Motor neuron (in vitro differentiated cells): Measurements from ENCODE around the gene C10orf67. TPM values are rescaled to one million over a fixed set of nuclear protein-coding genes. Genes with fewer than 3 reads are reported as not detected.

Source experiments
- ATAC-seq, 8 experiments: fragments of 200-7000 bp; cut with Tn5 transposase; replicated peaks in 6 of 8; 2 replicates each; pipeline ENCODE4 v1.8.0; 2021; ENCODE audit warnings: mild to moderate bottlenecking in 8 of 8, moderate library complexity in 8 of 8
- H3K27ac ChIP-seq, 2 donors: fragments of 250-450 bp; sonication (Bioruptor Pico); 2 replicates each; pipeline ENCODE4 v1.9.0; 2021; ENCODE audit warnings: antibody characterized with exemption in 2 of 2, mild to moderate bottlenecking in 2 of 2, moderate library complexity in 1 of 2
- H3K4me1 ChIP-seq, 2 donors: fragments of 250-450 bp; sonication (Bioruptor Pico); replicated peaks in 1 of 2; 2 replicates each; pipeline ENCODE4 v1.6.1; 2021; ENCODE audit warnings: antibody characterized with exemption in 2 of 2, mild to moderate bottlenecking in 2 of 2, moderate library complexity in 1 of 2
- H3K4me3 ChIP-seq, 5 donors: fragments of 250-450 bp; sonication (Bioruptor Pico); 2 replicates each; pipeline ENCODE4 v1.9.0; 2021; ENCODE audit warnings: antibody characterized with exemption in 5 of 5, mild to moderate bottlenecking in 5 of 5, moderate library complexity in 4 of 5
- WGBS, 10 experiments: fragments of 450-650 bp; shearing (Covaris generic); methylation state at CpG; one replicate each; pipeline ENCODE4 v1.0.0; 2022; 5-methylcytosine and 5-hydroxymethylcytosine counted together
- in situ Hi-C, 9 experiments: fragments of 400-800 bp; cut with MboI; loops; one replicate each; pipeline ENCODE4 v1.15.0; 2021; ENCODE audit warnings: low sequenced_read_pairs in 9 of 9, low pct_unique_long_range_greater_than_20kb in 2 of 9; ENCODE audit not compliant: unreplicated experiment in 9 of 9
- total RNA-seq, 8 experiments: library from RNA; unstranded; fragments of 300-600 nt; gene quantifications; 2 replicates each; pipeline versions ENCODE4 v1.2.3 to v1.2.4, GENCODE V29; 2022

C10orf67 gene
- total RNA-seq, 8 experiments from 2014 or later = 0.11 to 0.63 (median 0.45) TPM; not detected in 2

DNA sequence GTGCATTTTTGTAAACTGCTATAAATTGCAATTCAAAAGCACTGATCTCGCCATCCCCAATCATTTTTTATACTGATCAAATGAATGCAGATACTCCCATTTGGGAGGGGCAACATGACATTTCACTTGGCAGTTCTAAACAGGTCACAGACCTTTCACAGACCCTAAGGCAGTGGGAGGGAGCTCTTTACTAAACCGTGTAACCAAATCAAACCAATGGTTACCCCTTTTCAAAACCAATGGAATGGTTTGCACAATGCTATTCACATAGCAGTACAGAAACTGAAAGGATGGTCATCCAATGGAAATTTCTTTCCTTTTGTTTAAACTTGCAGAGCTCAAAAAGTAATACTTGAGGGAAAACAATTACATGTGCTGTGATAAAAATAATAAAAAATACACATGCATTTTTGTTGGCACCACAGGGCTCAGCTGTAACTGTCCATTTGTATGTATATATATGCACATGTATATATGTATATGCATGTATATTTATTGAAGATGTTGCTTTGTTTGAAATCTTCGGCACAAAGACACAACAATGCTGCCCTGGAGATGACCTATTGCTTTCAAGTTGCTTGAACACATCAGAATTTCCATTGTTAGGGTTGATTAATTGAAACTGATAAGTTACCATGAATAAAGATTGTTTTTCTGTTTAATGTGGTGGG lies 138.5 kb downstream of the C10orf67 start:
- Histone ChIP-seq H3K4me1 (peaks cover 3 to 5% of the 10 kb centered on the region in 2 donors), H3K27ac (no peak overlapping the region), H3K4me3 (no peak overlapping the region)
- in situ Hi-C loops = no loop called here
- peak in 4 of 8 experiments; percentile 42 to 91 (median 86) for ATAC-seq
- 0 to 4% (median 0%) methylated on average over 1 to 3 of the region's 3 CpGs for WGBS, 10 experiments

DNA sequence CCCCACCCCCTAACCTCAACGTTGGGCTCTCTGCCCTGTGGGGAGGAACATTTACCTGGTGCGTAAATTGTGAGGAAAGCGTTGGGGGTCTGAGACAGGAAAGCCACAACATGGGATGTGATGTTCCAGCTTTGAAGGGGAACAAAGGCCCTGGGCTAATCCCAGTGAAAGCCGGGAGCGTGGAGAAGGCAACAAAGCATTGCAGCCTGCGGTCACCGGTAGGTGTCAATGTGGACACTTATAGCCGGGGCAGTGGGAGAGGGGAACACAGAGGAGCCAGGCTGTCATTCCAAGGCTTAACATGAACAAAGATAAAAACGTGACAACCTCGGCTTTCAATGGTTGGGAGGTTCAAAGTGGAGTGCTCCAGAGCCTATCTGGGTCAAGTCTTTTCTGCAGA lies 139.8 kb downstream of the C10orf67 start:
- 0 to 56% (median 16%) methylated on average over 2 to 10 of the region's 10 CpGs for WGBS, 10 experiments
- in situ Hi-C loops = no loop called here
- no peak for ATAC-seq
- Histone ChIP-seq H3K4me1 (peaks cover 3 to 5% of the 10 kb centered on the region in 2 donors), H3K4me3 (no peak overlapping the region), H3K27ac (no peak overlapping the region)

DNA sequence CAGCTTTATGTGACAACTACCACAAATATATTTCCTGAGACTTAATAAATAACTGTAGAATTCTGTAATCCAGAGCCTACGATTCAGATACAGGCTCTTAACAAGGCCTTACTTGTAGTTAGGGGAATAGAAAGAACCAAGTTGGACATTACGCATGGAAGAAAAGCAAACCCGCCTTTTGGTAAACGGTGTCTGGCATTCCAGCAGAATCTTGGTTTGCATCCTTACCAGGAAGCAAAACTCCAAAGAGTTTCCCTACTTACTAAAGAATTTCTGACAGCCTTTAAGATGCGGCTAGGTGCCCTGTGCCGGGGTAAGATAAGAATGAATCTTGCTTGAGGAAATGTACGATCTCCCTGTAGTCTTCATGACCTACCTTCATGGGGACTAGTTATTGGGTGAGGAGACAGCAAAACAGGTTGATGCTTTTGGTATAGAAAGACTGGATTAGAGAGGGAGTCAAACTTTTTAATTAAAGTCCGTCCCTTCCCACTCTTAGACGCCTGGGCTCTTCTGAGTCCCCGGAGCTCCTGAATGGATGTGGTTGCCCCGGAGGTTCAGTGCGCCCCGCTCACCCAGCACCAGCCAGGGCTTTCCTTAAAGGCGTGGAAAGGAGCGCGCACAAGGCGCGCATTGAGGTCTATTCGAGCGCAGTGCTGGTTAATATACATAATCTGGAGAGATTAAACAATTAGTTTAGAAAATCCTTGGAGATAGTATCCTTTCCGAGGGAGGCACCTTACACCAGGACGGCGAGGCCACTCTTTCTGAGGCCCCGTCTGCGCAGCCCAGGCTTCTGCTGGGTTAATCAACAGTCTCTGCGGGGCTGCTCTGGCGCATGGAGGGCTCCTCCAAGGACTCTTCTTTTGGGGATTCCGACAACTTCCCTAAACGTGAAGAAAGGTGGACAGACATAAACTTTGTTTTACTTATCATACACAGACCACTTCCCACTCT lies 140.9 kb downstream of the C10orf67 start:
- 5 to 42% (median 24%) methylated on average over 2 to 18 of the region's 29 CpGs for WGBS, 10 experiments
- no peak overlapping the region for H3K27ac ChIP-seq
- in situ Hi-C loops = no loop called here
- H3K4me3 ChIP-seq = no peak overlapping the region
- H3K4me1 ChIP-seq = peaks cover 3 to 5% of the 10 kb centered on the region in 2 donors
- ATAC-seq = no peak

DNA sequence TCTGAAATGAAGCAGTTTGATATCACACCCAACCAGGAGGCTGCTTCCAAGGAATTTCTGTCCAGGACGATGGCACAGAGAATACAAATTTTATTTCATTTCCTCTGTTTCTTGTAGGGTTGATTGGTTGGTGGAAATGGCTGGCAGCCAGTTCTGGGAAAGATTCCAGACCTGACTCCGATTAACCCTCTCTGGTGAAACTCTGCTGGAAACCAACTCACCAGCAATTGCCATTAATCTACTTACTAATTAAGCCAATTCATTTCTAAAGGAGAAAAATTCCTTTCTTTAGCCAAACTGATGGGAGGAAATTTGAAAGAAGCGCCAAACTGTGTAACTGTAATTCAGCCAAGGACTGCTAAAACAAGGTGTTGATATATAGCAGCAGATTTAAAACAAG lies 141.8 kb downstream of the C10orf67 start:
- in situ Hi-C loops = no loop called here
- no peak for ATAC-seq
- H3K4me3 ChIP-seq = no peak overlapping the region
- 0 to 60% (median 19%) methylated on average over 1 to 3 of the region's 3 CpGs for WGBS, 10 experiments
- peaks cover 3 to 5% of the 10 kb centered on the region in 2 donors for H3K4me1 ChIP-seq
- H3K27ac ChIP-seq = no peak overlapping the region

DNA sequence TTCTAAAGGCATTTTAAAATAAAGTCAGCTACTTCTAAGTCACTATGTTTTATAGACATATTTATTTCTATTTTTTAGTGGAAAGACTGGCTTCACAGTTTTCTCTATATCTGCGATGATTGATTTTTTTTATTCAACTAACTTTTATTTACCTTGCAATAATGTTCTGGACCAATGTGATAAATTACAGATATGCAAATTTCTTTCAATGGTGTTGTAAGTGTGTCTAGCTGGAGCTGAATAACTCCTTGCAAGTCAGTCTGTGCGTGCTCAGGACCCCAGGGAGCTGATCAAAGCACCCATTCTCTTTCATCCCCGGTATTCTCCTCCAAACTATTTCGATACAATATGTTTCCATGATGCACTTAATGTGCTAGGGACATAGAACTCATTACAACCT lies 142.8 kb downstream of the C10orf67 start:
- no peak for ATAC-seq
- Histone ChIP-seq H3K4me1 (peaks cover 3 to 5% of the 10 kb centered on the region in 2 donors), H3K27ac (no peak overlapping the region), H3K4me3 (no peak overlapping the region)
- in situ Hi-C loops = no loop called here
- WGBS, 10 experiments = 0 to 60% (median 18%) methylated on average over 1 to 4 of the region's 4 CpGs

DNA sequence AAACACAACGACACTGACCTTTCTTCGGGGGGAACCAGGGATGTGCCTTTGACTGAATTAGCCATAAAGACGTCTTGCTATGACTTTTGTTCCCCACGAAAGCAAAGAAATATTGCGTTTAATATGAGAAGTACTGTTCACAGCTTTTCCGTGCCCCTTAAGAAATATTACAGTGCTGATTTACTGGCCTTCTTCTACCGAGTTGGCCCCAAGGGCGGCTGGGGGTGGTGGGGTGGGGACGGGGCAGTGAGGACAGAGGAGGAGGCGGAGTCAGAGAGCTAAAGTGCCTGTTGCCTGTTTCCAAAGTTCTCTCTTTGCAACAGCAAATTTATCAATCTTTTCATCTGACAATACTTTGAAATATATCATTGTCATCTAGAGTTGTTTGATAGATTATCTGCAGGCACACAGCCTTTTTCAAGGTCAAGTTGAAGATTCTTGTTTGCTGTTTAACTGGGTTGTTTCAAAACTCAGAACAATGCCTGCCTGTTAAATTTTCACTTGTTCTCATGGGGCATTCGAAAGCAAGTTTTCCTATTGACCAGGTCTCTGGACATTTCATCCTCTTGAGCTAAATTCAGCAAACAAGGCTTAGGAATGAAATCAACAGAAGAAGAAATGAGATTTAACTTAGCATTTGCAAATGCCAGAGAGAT lies 143.5 kb downstream of the C10orf67 start:
- 0 to 14% (median 0%) methylated on average over 1 to 6 of the region's 11 CpGs; no CpG with 5 or more reads in 1 of the 10 experiments for WGBS, 10 experiments
- ATAC-seq = no peak
- in situ Hi-C loops = no loop called here
- Histone ChIP-seq H3K4me1 (peaks cover 0 to 5% of the 10 kb centered on the region in 2 donors), H3K4me3 (no peak overlapping the region), H3K27ac (no peak overlapping the region)

DNA sequence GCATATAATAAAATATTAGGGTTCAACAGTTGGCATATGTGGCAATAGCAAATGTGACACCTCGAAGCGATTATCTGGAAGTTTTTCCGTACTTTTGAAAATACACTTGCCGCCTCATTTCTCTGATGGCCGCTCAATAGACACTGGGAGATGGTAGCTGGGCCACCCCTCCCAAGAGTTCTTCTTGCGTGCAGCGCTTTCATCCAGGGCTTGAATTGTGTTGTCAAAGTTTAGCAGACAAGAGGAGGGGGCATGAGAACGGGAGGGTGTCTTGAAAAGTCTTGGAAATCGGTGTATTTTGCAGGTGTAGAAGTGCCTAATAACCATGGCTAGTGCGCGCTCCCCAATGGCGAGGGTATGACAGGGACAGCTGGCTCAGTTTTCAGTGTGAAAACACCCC lies 144.0 kb downstream of the C10orf67 start:
- 2 to 24% (median 15%) methylated on average over 6 to 11 of the region's 12 CpGs; no CpG with 5 or more reads in 4 of the 10 experiments for WGBS, 10 experiments
- peaks cover 0 to 5% of the 10 kb centered on the region in 2 donors for H3K4me1 ChIP-seq
- ATAC-seq = no peak
- H3K4me3 ChIP-seq = no peak overlapping the region
- in situ Hi-C loops = no loop called here
- no peak overlapping the region for H3K27ac ChIP-seq

DNA sequence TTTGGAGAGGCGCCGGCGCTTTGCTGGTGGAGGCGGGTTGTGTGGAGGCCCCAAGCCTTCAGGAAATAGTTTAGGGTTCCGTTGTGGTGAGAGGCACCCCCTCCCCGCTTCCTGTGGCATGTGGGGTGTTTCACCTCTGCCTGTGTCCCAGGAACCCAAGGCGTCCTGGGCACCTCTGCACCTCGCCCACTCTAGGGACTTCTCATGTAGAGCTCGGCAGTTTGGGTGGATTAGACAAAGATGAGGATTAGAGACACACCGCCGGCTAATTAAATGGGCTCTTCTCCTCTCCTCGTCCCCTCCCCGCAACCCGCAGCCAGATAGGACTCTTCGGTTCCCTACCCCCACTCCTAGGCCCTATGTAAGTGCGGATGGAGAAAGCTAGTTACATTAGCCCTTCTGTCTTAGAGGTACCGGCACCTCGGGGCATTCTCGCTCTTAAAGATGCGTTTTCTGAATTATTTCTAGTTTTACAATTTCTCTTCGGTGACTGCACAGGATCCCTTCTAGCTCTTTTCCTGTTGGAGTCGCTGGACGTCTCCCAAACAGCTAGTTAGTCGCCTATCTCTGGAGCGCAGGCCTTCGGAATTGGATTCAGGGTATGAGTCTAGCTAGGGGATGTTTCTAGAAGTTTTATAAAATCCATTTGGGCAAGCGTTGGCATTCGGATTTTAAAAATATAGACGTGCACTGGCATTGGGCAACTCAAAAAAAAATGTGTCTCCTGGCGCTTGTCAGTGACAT lies 144.7 kb downstream of the C10orf67 start:
- peaks cover 2 to 9% of the 10 kb centered on the region in 2 donors for H3K4me1 ChIP-seq

DNA sequence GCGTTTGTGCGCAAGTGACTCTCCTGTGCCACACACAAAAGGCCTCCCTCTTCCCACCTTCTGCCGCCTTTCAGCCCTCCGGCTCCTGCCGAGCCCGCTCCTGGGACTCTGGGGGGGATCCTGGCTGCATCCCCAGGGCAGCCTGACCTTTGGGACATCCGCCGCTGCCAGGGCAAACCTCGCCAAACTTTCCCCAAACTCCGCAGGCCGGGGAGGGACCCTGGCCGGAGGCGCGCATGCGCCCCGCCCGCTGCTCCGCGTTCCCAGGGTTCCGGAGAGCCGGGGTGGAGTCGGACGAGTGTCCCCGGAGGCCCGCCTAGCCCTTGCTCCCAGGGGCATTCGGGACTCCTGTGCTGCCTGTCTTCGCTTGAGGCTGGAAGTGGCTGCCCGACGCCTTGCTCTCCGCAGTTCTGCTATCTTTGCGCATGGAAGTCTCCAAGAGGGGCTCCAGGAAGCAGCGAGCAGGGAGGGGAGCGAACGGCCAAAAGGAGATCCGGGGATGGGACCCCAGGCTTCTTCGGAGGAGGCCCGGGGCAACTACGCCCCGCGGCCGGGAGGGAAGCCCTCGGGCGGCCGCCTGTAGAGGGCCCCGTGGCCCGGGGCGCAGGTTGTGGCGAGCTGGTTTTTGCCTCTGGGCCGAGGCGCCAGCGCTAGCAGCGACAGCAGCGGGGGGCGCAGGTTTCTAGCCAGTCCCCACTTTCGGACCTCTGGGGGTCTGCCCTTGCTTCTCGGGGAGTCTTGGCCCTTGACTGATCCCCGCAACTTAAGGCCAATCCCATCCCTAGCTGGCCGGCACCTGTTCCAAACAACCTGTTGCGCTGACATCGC lies 145.4 kb downstream of the C10orf67 start:
- peak in 3 of 8 experiments; percentile 34 to 71 (median 47) for ATAC-seq
- H3K4me3 ChIP-seq = peak overlapping the region in 2 of 5 donors; percentile 10
- 0 to 2% (median 0%) methylated on average over 2 to 41 of the region's 60 CpGs; no CpG with 5 or more reads in 5 of the 10 experiments for WGBS, 10 experiments
- H3K4me1 ChIP-seq = peaks cover 2 to 9% of the 10 kb centered on the region in 2 donors
- in situ Hi-C loops = no loop called here
- no peak overlapping the region for H3K27ac ChIP-seq

More for the DNA sequence above, 144.7 kb downstream of the C10orf67 start:
- ATAC-seq = no peak
- Histone ChIP-seq H3K4me3 (no peak overlapping the region), H3K27ac (no peak overlapping the region)
- 0 to 16% (median 4%) methylated on average over 6 to 19 of the region's 30 CpGs; no CpG with 5 or more reads in 2 of the 10 experiments for WGBS, 10 experiments
- in situ Hi-C loops = no loop called here

DNA sequence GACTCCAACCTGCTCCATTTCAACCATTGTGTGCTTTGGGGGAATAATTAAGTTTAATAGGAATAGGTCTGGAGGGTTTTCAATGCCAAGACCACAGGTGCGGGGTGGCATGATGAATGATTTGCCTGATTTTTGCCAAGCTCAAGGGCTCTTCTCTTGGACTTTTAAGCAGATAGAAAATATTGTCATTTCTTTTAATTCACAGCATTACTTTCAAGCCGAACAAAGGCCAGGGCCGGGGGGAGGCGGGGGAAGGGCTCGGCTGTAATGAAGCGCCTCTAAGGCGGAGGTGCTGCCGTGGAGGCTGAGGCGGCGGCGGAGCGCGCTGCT lies 146.0 kb downstream of the C10orf67 start:
- no peak for ATAC-seq
- H3K4me1 ChIP-seq = peaks cover 2 to 9% of the 10 kb centered on the region in 2 donors
- in situ Hi-C loops = no loop called here
- 0 to 7% (median 5%) methylated on average over 1 to 4 of the region's 13 CpGs; no CpG with 5 or more reads in 5 of the 10 experiments for WGBS, 10 experiments
- H3K4me3 ChIP-seq = no peak overlapping the region
- no peak overlapping the region for H3K27ac ChIP-seq

DNA sequence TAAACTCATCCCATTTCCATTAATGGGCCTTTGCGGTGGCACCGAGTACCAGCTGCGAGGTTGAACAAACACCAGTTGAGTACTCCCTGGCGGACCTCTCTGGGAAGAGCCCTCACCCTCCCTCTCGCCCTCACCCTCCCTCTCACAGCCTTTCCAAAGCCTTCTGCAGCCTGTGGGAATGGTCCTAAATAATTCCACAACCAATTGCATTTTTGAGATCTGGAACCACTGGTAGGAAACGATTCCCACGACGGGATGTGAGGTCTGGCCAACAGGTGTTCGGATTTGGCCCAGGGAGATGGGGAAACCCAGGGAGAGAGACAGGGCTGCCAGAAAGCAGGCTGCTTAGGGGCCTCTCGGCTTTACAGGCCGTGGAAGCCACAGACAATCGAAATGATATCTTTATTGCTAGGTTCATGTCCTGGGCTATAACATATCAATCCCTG lies 147.2 kb downstream of the C10orf67 start:
- Histone ChIP-seq H3K27ac (no peak overlapping the region), H3K4me3 (no peak overlapping the region), H3K4me1 (peaks cover 2 to 12% of the 10 kb centered on the region in 2 donors)
- ATAC-seq = no peak
- in situ Hi-C loops = no loop called here
- 0 to 29% (median 13%) methylated on average over 1 to 8 of the region's 12 CpGs; no CpG with 5 or more reads in 3 of the 10 experiments for WGBS, 10 experiments

DNA sequence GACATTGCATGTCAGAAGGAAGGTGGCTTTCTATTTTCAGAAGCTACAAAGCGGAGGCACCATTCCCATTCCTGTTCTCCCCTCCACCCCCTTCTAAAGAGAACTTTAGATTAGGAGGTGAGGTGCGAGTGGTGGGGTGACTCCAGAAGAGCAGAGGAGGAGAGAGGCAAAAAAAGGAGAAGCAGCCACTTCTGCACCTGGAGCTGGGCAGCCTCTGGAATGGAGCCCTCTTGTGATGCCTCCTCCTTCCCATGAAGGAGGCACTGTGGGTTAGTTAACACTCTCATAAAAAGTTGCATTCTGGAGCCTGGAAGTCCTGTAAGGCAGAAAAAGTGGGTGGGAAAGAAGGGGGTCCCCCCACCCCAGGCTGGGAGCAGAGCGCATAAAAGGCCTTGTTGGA lies 147.7 kb downstream of the C10orf67 start:
- WGBS, 10 experiments = 0 to 60% (median 10%) methylated on average over 1 to 2 of the region's 3 CpGs; no CpG with 5 or more reads in 4 of the 10 experiments
- in situ Hi-C loops = no loop called here
- Histone ChIP-seq H3K4me3 (no peak overlapping the region), H3K27ac (no peak overlapping the region), H3K4me1 (peaks cover 2 to 12% of the 10 kb centered on the region in 2 donors)
- no peak for ATAC-seq
